ENCODE results near the gene SH2D6.

SH2D6 gene

DNA sequence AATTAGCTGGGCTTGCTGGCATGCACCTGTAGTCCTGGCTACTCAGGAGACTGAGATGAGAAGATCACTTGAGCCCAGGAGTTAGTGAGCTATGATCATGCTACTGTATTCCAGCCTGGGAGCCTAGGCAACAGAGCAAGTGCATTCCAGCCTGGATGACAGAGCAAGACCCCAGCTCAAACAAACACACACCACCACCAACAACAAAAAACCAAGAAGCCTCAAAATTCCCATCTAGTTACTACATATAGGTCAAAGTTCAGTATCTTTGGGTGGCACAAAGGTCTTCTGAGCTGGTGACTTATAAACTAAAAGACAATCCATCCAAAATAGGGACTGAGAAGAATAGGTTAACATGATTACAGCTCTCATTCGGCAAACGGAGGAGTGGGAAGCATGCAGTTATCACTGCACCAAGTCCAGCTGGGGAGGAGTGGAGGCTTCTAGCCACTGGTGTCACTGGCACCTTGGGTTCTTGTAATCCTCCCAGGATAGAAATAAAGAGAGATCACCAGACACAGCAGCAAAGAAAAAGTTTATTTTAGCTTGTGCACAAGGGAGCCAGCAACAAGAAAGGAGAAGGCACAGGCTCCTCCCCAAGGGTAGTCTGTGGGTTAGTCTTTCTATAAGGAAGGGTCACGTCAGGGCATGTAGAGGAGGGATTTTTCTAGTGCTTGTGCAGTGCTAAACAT lies 57.4 kb downstream of the SH2D6 start:
- H3K36me3 ChIP-seq (ENCODE audit: control insufficient read depth in 1 of 2, insufficient read depth in 2 of 2, low read depth in 1 of 2, low read length in 2 of 2) = no peaks in the 10 kb centered on the region
- no peak overlapping the region for H2BK12ac ChIP-seq (ENCODE audit: low read length in 2 of 2)
- H2AK5ac ChIP-seq (ENCODE audit: low read length, severe bottlenecking) = no peak overlapping the region
- H3K9me3 ChIP-seq (ENCODE audit: control insufficient read depth, low read length) = no peaks in the 10 kb centered on the region
- no peaks in the 10 kb centered on the region for H3K27me3 ChIP-seq (ENCODE audit: control insufficient read depth in 1 of 2, insufficient read depth in 1 of 2, low read length in 2 of 2)
- H3K9ac ChIP-seq (ENCODE audit: low read length) = no peak overlapping the region
- no peak overlapping the region for H3K27ac ChIP-seq (ENCODE audit: low read length, poor library complexity, severe bottlenecking)
- no peak overlapping the region for H3K14ac ChIP-seq (ENCODE audit: low read length in 2 of 2)
- no peak overlapping the region for H4K91ac ChIP-seq (ENCODE audit: low read length)
- no peak overlapping the region for H3K4ac ChIP-seq (ENCODE audit: low read depth in 1 of 2, low read length in 2 of 2)
- H3K4me1 ChIP-seq (ENCODE audit: control insufficient read depth, insufficient read depth, low read depth, low read length) = peaks cover 3% of the 10 kb centered on the region
- no peak overlapping the region for H2BK5ac ChIP-seq (ENCODE audit: low read depth, low read length, poor library complexity, severe bottlenecking)
- no peak overlapping the region for H2BK120ac ChIP-seq (ENCODE audit: low read depth, low read length)
- DNase-seq = no peak
- H4K8ac ChIP-seq (ENCODE audit: low read length) = no peak overlapping the region
- no peak overlapping the region for H3K4me2 ChIP-seq (ENCODE audit: low read length, poor library complexity, severe bottlenecking)
- H3K79me1 ChIP-seq (replicated peaks; ENCODE audit: low read length, poor library complexity, severe bottlenecking) = no peaks in the 10 kb centered on the region
- no peak overlapping the region for H2BK15ac ChIP-seq (ENCODE audit: low read depth, poor library complexity, severe bottlenecking)
- H3K4me3 ChIP-seq (ENCODE audit: insufficient read depth in 1 of 2, low read depth in 1 of 2, low read length in 2 of 2) = no peak overlapping the region
- no peak overlapping the region for H3K23ac ChIP-seq (ENCODE audit: low read length in 2 of 2)
- H2AFZ ChIP-seq (ENCODE audit: low read depth, low read length) = no peak overlapping the region
- WGBS = 81% methylated on average over 2 of the region's 3 CpGs
- no peak overlapping the region for H3K18ac ChIP-seq (ENCODE audit: low read depth in 1 of 2, low read length in 2 of 2)

DNA sequence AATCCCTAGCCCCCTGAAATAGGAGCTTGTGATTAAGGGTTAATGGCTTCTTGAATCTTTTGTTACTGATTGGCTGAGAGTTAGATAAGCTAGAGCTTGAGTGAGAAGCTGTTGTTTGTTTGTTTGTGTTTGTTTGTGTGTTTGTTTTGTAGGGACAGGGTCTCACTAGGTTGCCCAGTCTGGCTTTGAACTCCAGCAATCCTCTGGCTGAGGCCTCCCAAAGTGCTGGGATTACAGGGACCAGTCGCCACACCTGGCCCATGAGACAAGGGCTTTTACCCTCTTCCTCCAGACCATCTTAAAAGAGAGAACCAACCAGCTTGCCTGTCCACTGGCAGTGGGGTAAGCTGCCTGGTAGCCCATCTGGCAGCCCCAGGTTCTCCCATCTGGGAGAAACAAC lies 58.1 kb downstream of the SH2D6 start:
- Histone ChIP-seq H2BK12ac (ENCODE audit: low read length in 2 of 2) (no peak overlapping the region), H3K79me1 (replicated peaks; ENCODE audit: low read length, poor library complexity, severe bottlenecking) (no peaks in the 10 kb centered on the region), H3K27me3 (ENCODE audit: control insufficient read depth in 1 of 2, insufficient read depth in 1 of 2, low read length in 2 of 2) (no peaks in the 10 kb centered on the region), H4K8ac (ENCODE audit: low read length) (no peak overlapping the region), H2BK120ac (ENCODE audit: low read depth, low read length) (no peak overlapping the region), H3K4me2 (ENCODE audit: low read length, poor library complexity, severe bottlenecking) (no peak overlapping the region), H3K4me1 (ENCODE audit: control insufficient read depth, insufficient read depth, low read depth, low read length) (peaks cover 3% of the 10 kb centered on the region), H3K4ac (ENCODE audit: low read depth in 1 of 2, low read length in 2 of 2) (no peak overlapping the region), H4K91ac (ENCODE audit: low read length) (peak overlapping the region; percentile 15), H2AFZ (ENCODE audit: low read depth, low read length) (no peak overlapping the region), H3K27ac (ENCODE audit: low read length, poor library complexity, severe bottlenecking) (no peak overlapping the region), H2BK5ac (ENCODE audit: low read depth, low read length, poor library complexity, severe bottlenecking) (no peak overlapping the region), H3K23ac (ENCODE audit: low read length in 2 of 2) (no peak overlapping the region), H2BK15ac (ENCODE audit: low read depth, poor library complexity, severe bottlenecking) (no peak overlapping the region), H2AK5ac (ENCODE audit: low read length, severe bottlenecking) (no peak overlapping the region), H3K36me3 (ENCODE audit: control insufficient read depth in 1 of 2, insufficient read depth in 2 of 2, low read depth in 1 of 2, low read length in 2 of 2) (no peaks in the 10 kb centered on the region), H3K14ac (ENCODE audit: low read length in 2 of 2) (no peak overlapping the region), H3K18ac (ENCODE audit: low read depth in 1 of 2, low read length in 2 of 2) (no peak overlapping the region), H3K4me3 (ENCODE audit: insufficient read depth in 1 of 2, low read depth in 1 of 2, low read length in 2 of 2) (no peak overlapping the region), H3K9me3 (ENCODE audit: control insufficient read depth, low read length) (no peaks in the 10 kb centered on the region), H3K9ac (ENCODE audit: low read length) (no peak overlapping the region)
- DNase-seq = no peak
- 29% methylated on average over 1 of the region's 1 CpG for WGBS

DNA sequence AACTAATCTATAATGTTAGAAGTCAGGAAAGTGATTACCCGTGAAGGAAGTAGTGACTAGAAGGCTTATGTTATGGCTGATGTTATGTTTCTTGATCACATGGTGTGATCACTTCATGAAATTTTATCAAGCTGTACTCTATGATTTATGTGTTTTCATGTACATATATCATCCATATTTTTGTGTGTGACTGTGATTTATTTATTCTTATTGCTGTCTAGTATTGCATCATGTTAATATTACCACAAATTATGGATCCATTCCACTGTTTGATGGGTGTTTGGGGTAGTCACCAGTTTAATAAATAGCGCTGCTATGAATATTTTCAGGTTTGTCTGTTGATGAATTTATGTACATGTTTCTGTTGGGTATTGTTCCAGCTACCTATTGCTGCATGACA lies 59.4 kb downstream of the SH2D6 start:
- Histone ChIP-seq H3K27me3 (ENCODE audit: control insufficient read depth in 1 of 2, insufficient read depth in 1 of 2, low read length in 2 of 2) (no peaks in the 10 kb centered on the region), H3K9me3 (ENCODE audit: control insufficient read depth, low read length) (no peaks in the 10 kb centered on the region), H3K27ac (ENCODE audit: low read length, poor library complexity, severe bottlenecking) (no peak overlapping the region), H3K9ac (ENCODE audit: low read length) (no peak overlapping the region), H3K18ac (ENCODE audit: low read depth in 1 of 2, low read length in 2 of 2) (no peak overlapping the region), H3K4me1 (ENCODE audit: control insufficient read depth, insufficient read depth, low read depth, low read length) (peaks cover 3% of the 10 kb centered on the region), H2BK120ac (ENCODE audit: low read depth, low read length) (no peak overlapping the region), H2AFZ (ENCODE audit: low read depth, low read length) (no peak overlapping the region), H3K23ac (ENCODE audit: low read length in 2 of 2) (no peak overlapping the region), H3K14ac (ENCODE audit: low read length in 2 of 2) (no peak overlapping the region), H4K91ac (ENCODE audit: low read length) (no peak overlapping the region), H3K79me1 (replicated peaks; ENCODE audit: low read length, poor library complexity, severe bottlenecking) (no peaks in the 10 kb centered on the region), H3K4me2 (ENCODE audit: low read length, poor library complexity, severe bottlenecking) (no peak overlapping the region), H3K36me3 (ENCODE audit: control insufficient read depth in 1 of 2, insufficient read depth in 2 of 2, low read depth in 1 of 2, low read length in 2 of 2) (no peaks in the 10 kb centered on the region), H2AK5ac (ENCODE audit: low read length, severe bottlenecking) (no peak overlapping the region), H2BK5ac (ENCODE audit: low read depth, low read length, poor library complexity, severe bottlenecking) (no peak overlapping the region), H3K4me3 (ENCODE audit: insufficient read depth in 1 of 2, low read depth in 1 of 2, low read length in 2 of 2) (no peak overlapping the region), H2BK15ac (ENCODE audit: low read depth, poor library complexity, severe bottlenecking) (no peak overlapping the region), H4K8ac (ENCODE audit: low read length) (no peak overlapping the region), H3K4ac (ENCODE audit: low read depth in 1 of 2, low read length in 2 of 2) (no peak overlapping the region), H2BK12ac (ENCODE audit: low read length in 2 of 2) (no peak overlapping the region)
- no CpG with 5 or more reads among the region's 2 CpGs for WGBS
- no peak for DNase-seq

DNA sequence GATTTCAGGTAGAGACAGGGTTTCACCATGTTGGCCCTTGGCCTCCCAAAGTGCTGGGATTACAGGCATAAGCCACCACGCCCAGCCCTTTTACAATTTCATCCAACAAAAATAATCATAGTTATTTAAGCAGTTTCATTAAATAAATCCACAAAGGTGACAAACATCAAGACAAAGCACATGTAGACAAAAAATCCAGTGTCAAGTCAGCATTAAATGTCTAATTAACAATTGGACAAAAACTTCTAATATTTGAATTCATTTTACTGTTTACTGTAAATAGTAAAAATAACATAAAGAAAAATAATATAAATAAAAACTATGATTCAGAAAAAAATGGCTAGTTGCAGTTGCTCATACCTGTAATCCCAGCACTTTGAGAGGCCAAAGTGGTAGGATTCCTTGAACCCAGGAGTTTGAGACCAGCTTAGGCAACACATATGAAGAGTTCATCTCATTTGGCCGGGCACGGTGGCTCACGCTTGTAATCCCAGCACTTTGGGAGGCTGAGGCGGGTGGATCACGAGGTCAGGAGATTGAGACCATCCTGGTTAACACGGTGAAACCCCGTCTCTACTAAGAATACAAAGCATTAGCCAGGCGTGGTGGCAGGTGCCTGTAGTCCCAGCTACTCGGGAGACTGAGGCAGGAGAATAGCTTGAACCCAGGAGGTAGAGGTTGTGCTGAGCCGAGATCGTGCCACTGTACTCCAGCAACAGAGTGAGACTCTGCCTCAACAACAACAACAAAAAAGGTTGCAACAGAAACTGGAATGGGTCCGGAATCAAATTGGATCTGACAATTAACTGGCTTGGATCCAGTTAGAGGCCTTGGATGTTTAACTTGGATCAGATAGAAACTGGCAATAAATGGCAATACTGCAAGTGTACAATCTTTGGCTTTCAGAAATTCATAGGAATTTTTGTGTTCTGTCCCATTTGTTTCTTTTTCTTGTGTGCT lies 63.6 kb downstream of the SH2D6 start:
- Histone ChIP-seq H2AFZ (ENCODE audit: low read depth, low read length) (no peak overlapping the region), H2BK12ac (ENCODE audit: low read length in 2 of 2) (no peak overlapping the region)

More for the DNA sequence above, 63.6 kb downstream of the SH2D6 start:
- Histone ChIP-seq H3K4me1 (ENCODE audit: control insufficient read depth, insufficient read depth, low read depth, low read length) (peaks cover 3% of the 10 kb centered on the region), H3K4me2 (ENCODE audit: low read length, poor library complexity, severe bottlenecking) (no peak overlapping the region), H2BK15ac (ENCODE audit: low read depth, poor library complexity, severe bottlenecking) (no peak overlapping the region), H3K36me3 (ENCODE audit: control insufficient read depth in 1 of 2, insufficient read depth in 2 of 2, low read depth in 1 of 2, low read length in 2 of 2) (no peaks in the 10 kb centered on the region), H4K8ac (ENCODE audit: low read length) (no peak overlapping the region), H2BK120ac (ENCODE audit: low read depth, low read length) (no peak overlapping the region), H4K91ac (ENCODE audit: low read length) (no peak overlapping the region), H3K79me1 (replicated peaks; ENCODE audit: low read length, poor library complexity, severe bottlenecking) (no peaks in the 10 kb centered on the region), H2AK5ac (ENCODE audit: low read length, severe bottlenecking) (no peak overlapping the region), H3K9ac (ENCODE audit: low read length) (no peak overlapping the region), H3K18ac (ENCODE audit: low read depth in 1 of 2, low read length in 2 of 2) (no peak overlapping the region), H2BK5ac (ENCODE audit: low read depth, low read length, poor library complexity, severe bottlenecking) (no peak overlapping the region), H3K9me3 (ENCODE audit: control insufficient read depth, low read length) (no peaks in the 10 kb centered on the region), H3K27ac (ENCODE audit: low read length, poor library complexity, severe bottlenecking) (no peak overlapping the region), H3K23ac (ENCODE audit: low read length in 2 of 2) (no peak overlapping the region), H3K14ac (ENCODE audit: low read length in 2 of 2) (no peak overlapping the region), H3K27me3 (ENCODE audit: control insufficient read depth in 1 of 2, insufficient read depth in 1 of 2, low read length in 2 of 2) (no peaks in the 10 kb centered on the region), H3K4me3 (ENCODE audit: insufficient read depth in 1 of 2, low read depth in 1 of 2, low read length in 2 of 2) (no peak overlapping the region), H3K4ac (ENCODE audit: low read depth in 1 of 2, low read length in 2 of 2) (no peak overlapping the region)
- DNase-seq = no peak
- WGBS = 94% methylated on average over 12 of the region's 13 CpGs

All from mesenchymal stem cell (in vitro differentiated cells and primary cell).